Naive thymus-derived CD4-positive, alpha-beta T cell (primary cell): ENCODE data around the gene PCBP3. TPM values are rescaled to one million over a fixed set of nuclear protein-coding genes. Genes with fewer than 3 reads are reported as not detected.

Experiments
- ATAC-seq: fragments of 150-1000 bp; cut with Tn5 transposase; 2 replicates; pipeline ENCODE4 v1.10.0; 2021; ENCODE audit warnings: mild to moderate bottlenecking, moderate library complexity
- CTCF ChIA-PET: fragments of 350-600 bp; sonication (Branson Sonifier 250); formaldehyde crosslinking; loops from one replicate; lab custom pipeline; 2021; ENCODE audit warnings: antibody characterized with exemption; lab: Charles Lee
- POLR2A ChIA-PET: fragments of 350-600 bp; sonication (Branson Sonifier 250); formaldehyde crosslinking; loops from one replicate; lab custom pipeline; 2021; ENCODE audit warnings: antibody characterized with exemption, inconsistent platforms; lab: Charles Lee
- DNase-seq, 9 donors: peaks; one replicate each; pipeline versions ENCODE4 v3.0.0 to v3.0.0-alpha.2; 2020 to 2022; ENCODE audit warnings: mixed read lengths in 1 of 9
- H3K27ac ChIP-seq: one replicate; pipeline ENCODE4 v1.7.0; 2013; ENCODE audit warnings: mild to moderate bottlenecking, low read depth, low read length, moderate library complexity
- H3K27me3 ChIP-seq, 2 donors: one replicate each; pipeline ENCODE4 v1.7.0; 2013; ENCODE audit warnings: low read length in 2 of 2, mild to moderate bottlenecking in 2 of 2, moderate library complexity in 2 of 2; ENCODE audit not compliant: control insufficient read depth in 2 of 2, insufficient read depth in 2 of 2
- H3K36me3 ChIP-seq, 3 experiments: 1 replicate in 2 of 3; 2 replicates in 1 of 3; pipeline ENCODE4 v1.7.0; 2013; ENCODE audit warnings: low read length in 3 of 3, mild to moderate bottlenecking in 3 of 3, moderate library complexity in 1 of 3; ENCODE audit not compliant: insufficient read depth in 3 of 3, control insufficient read depth in 2 of 3
- H3K4me1 ChIP-seq, 2 donors: one replicate each; pipeline ENCODE4 v1.7.0; 2013; ENCODE audit warnings: low read length in 2 of 2, mild to moderate bottlenecking in 2 of 2, moderate library complexity in 1 of 2; ENCODE audit not compliant: control insufficient read depth in 2 of 2, insufficient read depth in 2 of 2
- H3K4me3 ChIP-seq: 2 replicates; pipeline ENCODE4 v1.7.0; 2013; ENCODE audit warnings: mild to moderate bottlenecking, low read length
- H3K9me3 ChIP-seq, 3 experiments: 1 replicate in 2 of 3; 2 replicates in 1 of 3; pipeline ENCODE4 v1.7.0; 2013; ENCODE audit warnings: low read length in 3 of 3; ENCODE audit not compliant: control insufficient read depth in 2 of 3
- H3K27ac Mint-ChIP-seq, 9 donors: one replicate each; pipeline ENCODE4 v1.8.0; 2020 to 2022; ENCODE audit warnings: mixed read lengths in 9 of 9, mild to moderate bottlenecking in 8 of 9, moderate library complexity in 5 of 9, inconsistent platforms in 2 of 9
- H3K27me3 Mint-ChIP-seq, 5 donors: one replicate each; pipeline ENCODE4 v1.8.0; 2021 to 2022; ENCODE audit warnings: mixed read lengths in 5 of 5, mild to moderate bottlenecking in 1 of 5
- H3K36me3 Mint-ChIP-seq, 5 donors: one replicate each; pipeline ENCODE4 v1.8.0; 2020 to 2022; ENCODE audit warnings: mixed read lengths in 5 of 5, mild to moderate bottlenecking in 3 of 5, inconsistent platforms in 1 of 5
- H3K4me1 Mint-ChIP-seq, 7 donors: one replicate each; pipeline ENCODE4 v1.8.0; 2020 to 2022; ENCODE audit warnings: mixed read lengths in 7 of 7, mild to moderate bottlenecking in 3 of 7, inconsistent platforms in 1 of 7
- H3K4me3 Mint-ChIP-seq, 10 donors: one replicate each; pipeline ENCODE4 v1.8.0; 2020 to 2022; ENCODE audit warnings: mild to moderate bottlenecking in 10 of 10, mixed read lengths in 10 of 10, moderate library complexity in 6 of 10, inconsistent platforms in 2 of 10
- H3K9me3 Mint-ChIP-seq, 11 donors: one replicate each; pipeline ENCODE4 v1.8.0; 2020 to 2022; ENCODE audit warnings: mixed read lengths in 11 of 11, mild to moderate bottlenecking in 4 of 11, inconsistent platforms in 1 of 11, moderate library complexity in 1 of 11
- intact Hi-C, 2 donors: fragments of 100-400 bp; cut with micrococcal nuclease; formaldehyde crosslinking; loops; one replicate each; pipeline ENCODE4 v1.15.1; 2023
- polyA plus RNA-seq, 2 donors: library from polyadenylated mRNA; unstranded; fragments of 300-500 nt; fragmentation: Illumina TruSeq; gene quantifications; one replicate each; pipeline ENCODE4 v1.2.3, GENCODE V29; 2021
- total RNA-seq, 6 experiments: library from RNA in 5 of 6; stranded (reverse) in 5 of 6; gene quantifications; 1 replicate in 5 of 6; 2 replicates in 1 of 6; pipeline ENCODE4 v1.2.3 and lab custom pipeline; 2021 to 2026

Gene PCBP3
- total and polyA plus RNA-seq, 7 experiments from 2014 or later: 1.2 to 5.2 (median 1.6) TPM

- Histone ChIP-seq H3K36me3 (no peaks in the 10 kb centered on the region), H3K4me3 (no peak overlapping the region), H3K9me3 (no peaks in the 10 kb centered on the region), H3K4me1 (peaks cover 0 to 16% of the 10 kb centered on the region in 2 donors), H3K27me3 (no peaks in the 10 kb centered on the region), H3K27ac (no peak overlapping the region)
- Mint-ChIP-seq H3K27ac (no peak overlapping the region), H3K9me3 (no peaks in the 10 kb centered on the region), H3K27me3 (peaks cover 0 to 10% (median 0%) of the 10 kb centered on the region in 5 donors), H3K36me3 (no peaks in the 10 kb centered on the region), H3K4me3 (no peak overlapping the region), H3K4me1 (peaks cover 0 to 31% (median 20%) of the 10 kb centered on the region in 7 donors)
- CTCF ChIA-PET: no interaction called here
- ATAC-seq (no peak), DNase-seq (no peak)
- intact Hi-C loops: no loop called here
- POLR2A ChIA-PET: no interaction called here
These were observed 12.0 kb upstream of the PCBP3 start for GRCh38 chr21:45631540-45631939.

- Histone ChIP-seq H3K36me3 (no peaks in the 10 kb centered on the region), H3K27ac (no peak overlapping the region), H3K4me1 (peaks cover 0 to 16% of the 10 kb centered on the region in 2 donors), H3K27me3 (no peaks in the 10 kb centered on the region), H3K4me3 (no peak overlapping the region), H3K9me3 (no peaks in the 10 kb centered on the region)
- ATAC-seq (peak; percentile 62), DNase-seq (peak in 2 of 9 donors; percentile 26 to 43)
- ChIA-PET POLR2A (no interaction called here), CTCF (no interaction called here)
- H3K27ac Mint-ChIP-seq: peak overlapping the region in 3 of 9 donors; percentile 37 to 81 (median 77)
- peaks cover 0 to 26% (median 20%) of the 10 kb centered on the region in 7 donors for H3K4me1 Mint-ChIP-seq
- H3K4me3 Mint-ChIP-seq: peak overlapping the region in 3 of 10 donors; percentile 15 to 26 (median 19)
- intact Hi-C loops: no loop called here
- H3K36me3 Mint-ChIP-seq: no peaks in the 10 kb centered on the region
- peaks cover 0 to 6% (median 0%) of the 10 kb centered on the region in 5 donors for H3K27me3 Mint-ChIP-seq
- H3K9me3 Mint-ChIP-seq: no peaks in the 10 kb centered on the region
These were observed 11.4 kb upstream of the PCBP3 start for GRCh38 chr21:45632160-45632559.

- intact Hi-C loops: no loop called here
- Histone ChIP-seq H3K27me3 (no peaks in the 10 kb centered on the region), H3K9me3 (no peaks in the 10 kb centered on the region), H3K36me3 (no peaks in the 10 kb centered on the region), H3K4me1 (peaks cover 0 to 16% of the 10 kb centered on the region in 2 donors), H3K4me3 (no peak overlapping the region), H3K27ac (no peak overlapping the region)
- no peak overlapping the region for H3K4me3 Mint-ChIP-seq
- CTCF ChIA-PET: no interaction called here
- H3K27ac Mint-ChIP-seq: peak overlapping the region in 2 of 9 donors; percentile 10 to 77
- H3K36me3 Mint-ChIP-seq: no peaks in the 10 kb centered on the region
- DNase-seq: no peak
- H3K9me3 Mint-ChIP-seq: no peaks in the 10 kb centered on the region
- ATAC-seq: no peak
- H3K27me3 Mint-ChIP-seq: peaks cover 0 to 3% (median 0%) of the 10 kb centered on the region in 5 donors
- POLR2A ChIA-PET: no interaction called here
- peaks cover 0 to 26% (median 20%) of the 10 kb centered on the region in 7 donors for H3K4me1 Mint-ChIP-seq
These were observed 10.8 kb upstream of the PCBP3 start for GRCh38 chr21:45632637-45633251.

GRCh38 chr21:45634511-45635183 is 8.9 kb upstream of the PCBP3 start:
- Mint-ChIP-seq H3K27me3 (no peaks in the 10 kb centered on the region), H3K36me3 (no peaks in the 10 kb centered on the region), H3K27ac (no peak overlapping the region), H3K4me1 (peaks cover 0 to 28% (median 26%) of the 10 kb centered on the region in 7 donors), H3K9me3 (no peaks in the 10 kb centered on the region), H3K4me3 (no peak overlapping the region)
- no peaks in the 10 kb centered on the region for H3K9me3 ChIP-seq
- H3K27ac ChIP-seq: no peak overlapping the region
- DNase-seq: no peak
- H3K4me3 ChIP-seq: no peak overlapping the region
- H3K36me3 ChIP-seq: no peaks in the 10 kb centered on the region
- no peaks in the 10 kb centered on the region for H3K27me3 ChIP-seq
- ChIA-PET POLR2A (no interaction called here), CTCF (no interaction called here)
- no peak for ATAC-seq
- intact Hi-C loops: no loop called here
- H3K4me1 ChIP-seq: peaks cover 0 to 17% of the 10 kb centered on the region in 2 donors

- ChIA-PET POLR2A (no interaction called here), CTCF (no interaction called here)
- no peaks in the 10 kb centered on the region for H3K27me3 ChIP-seq
- Mint-ChIP-seq H3K4me1 (peaks cover 6 to 36% (median 32%) of the 10 kb centered on the region in 7 donors), H3K27me3 (no peaks in the 10 kb centered on the region), H3K27ac (no peak overlapping the region), H3K9me3 (no peaks in the 10 kb centered on the region), H3K4me3 (no peak overlapping the region), H3K36me3 (no peaks in the 10 kb centered on the region)
- H3K9me3 ChIP-seq: no peaks in the 10 kb centered on the region
- intact Hi-C loops: no loop called here
- H3K4me3 ChIP-seq: no peak overlapping the region
- H3K4me1 ChIP-seq: peaks cover 0 to 25% of the 10 kb centered on the region in 2 donors
- H3K36me3 ChIP-seq: no peaks in the 10 kb centered on the region
- H3K27ac ChIP-seq: no peak overlapping the region
- ATAC-seq: no peak
- no peak for DNase-seq
These were observed 8.0 kb upstream of the PCBP3 start for GRCh38 chr21:45635271-45636151.

- ATAC-seq: no peak
- CTCF ChIA-PET: no interaction called here
These were observed 7.1 kb upstream of the PCBP3 start for GRCh38 chr21:45636459-45636858.

More at GRCh38 chr21:45636459-45636858, 7.1 kb upstream of the PCBP3 start:
- peaks cover 9 to 46% (median 39%) of the 10 kb centered on the region in 7 donors for H3K4me1 Mint-ChIP-seq
- no peak overlapping the region for H3K4me3 Mint-ChIP-seq
- POLR2A ChIA-PET: no interaction called here
- peaks cover 0 to under 1% (median 0%) of the 10 kb centered on the region in 5 donors for H3K27me3 Mint-ChIP-seq
- Histone ChIP-seq H3K9me3 (no peaks in the 10 kb centered on the region), H3K4me1 (peaks cover 0 to 33% of the 10 kb centered on the region in 2 donors), H3K4me3 (no peak overlapping the region), H3K27me3 (no peaks in the 10 kb centered on the region), H3K36me3 (no peaks in the 10 kb centered on the region), H3K27ac (no peak overlapping the region)
- H3K36me3 Mint-ChIP-seq: no peaks in the 10 kb centered on the region
- no peaks in the 10 kb centered on the region for H3K9me3 Mint-ChIP-seq
- intact Hi-C loops: no loop called here
- no peak overlapping the region for H3K27ac Mint-ChIP-seq
- DNase-seq: no peak
